Esophagus muscularis mucosa (tissue), 4 donors: ENCODE results near the gene RORC. TPM values are rescaled to one million over a fixed set of nuclear protein-coding genes. Genes with fewer than 3 reads are reported as not detected.
A peak's percentile ranks its signal among the peaks of the same experiment; 100 is the strongest.

Experiments
- DNase-seq: peaks from one replicate; pipeline ENCODE4 v3.0.0-alpha.2; 2017; ENCODE audit errors: extremely low spot score
- H3K27ac ChIP-seq, 4 donors: fragments of 200-600 bp; sonication (generic); replicated peaks in 1 of 4; 1 replicate in 3 of 4; 2 replicates in 1 of 4; pipeline ENCODE4 v1.5.1; 2016 to 2019; ENCODE audit warnings: mild to moderate bottlenecking in 1 of 4
- H3K27me3 ChIP-seq, 4 donors: fragments of 200-600 bp; sonication (generic); one replicate each; pipeline versions ENCODE4 v1.5.1 to v1.6.0; 2016 to 2019
- H3K36me3 ChIP-seq, 4 donors: fragments of 200-600 bp; sonication (generic); one replicate each; pipeline ENCODE4 v1.5.1; 2016 to 2019
- H3K4me1 ChIP-seq, 4 donors: fragments of 200-600 bp; sonication (generic); one replicate each; pipeline ENCODE4 v1.5.1; 2016 to 2019
- H3K4me3 ChIP-seq, 4 donors: fragments of 200-600 bp; sonication (generic); 1 replicate in 2 of 4; 2 replicates in 2 of 4; pipeline ENCODE4 v1.5.1; 2016 to 2019; ENCODE audit warnings: mild to moderate bottlenecking in 4 of 4, moderate library complexity in 1 of 4
- H3K9me3 ChIP-seq, 4 donors: fragments of 200-600 bp; sonication (generic); 1 replicate in 3 of 4; 2 replicates in 1 of 4; pipeline ENCODE4 v1.5.1; 2016 to 2019
- CTCF ChIP-seq, 3 experiments: fragments of 200-600 bp in 2 of 3; fragments of 450-650 bp in 1 of 3; sonication (generic) in 2 of 3; IDR thresholded peaks; one replicate each; pipeline ENCODE4 v1.5.1; 2017 to 2019; ENCODE audit warnings: antibody characterized with exemption in 3 of 3, mild to moderate bottlenecking in 2 of 3, moderate library complexity in 1 of 3
- EP300 ChIP-seq: sonication (generic); formaldehyde crosslinking; IDR thresholded peaks from one replicate; pipeline ENCODE4 v1.6.1; 2017; ENCODE audit warnings: antibody characterized with exemption
- POLR2A ChIP-seq: fragments of 450-650 bp; IDR thresholded peaks from one replicate; pipeline ENCODE4 v1.6.1; 2017; ENCODE audit warnings: antibody characterized with exemption, moderate library complexity, mild to moderate bottlenecking, low read depth
- POLR2AphosphoS5 ChIP-seq, 2 donors: sonication (generic); formaldehyde crosslinking; IDR thresholded peaks; one replicate each; pipeline ENCODE4 v1.6.1; 2017; ENCODE audit warnings: antibody characterized with exemption in 2 of 2
- WGBS: methylation state at CpG from one replicate; pipeline ENCODE4 v1.1.5; 2018; 5-methylcytosine and 5-hydroxymethylcytosine counted together
- intact Hi-C: fragments of 100-400 bp; cut with DNase I; formaldehyde crosslinking; loops from one replicate; pipeline ENCODE4 v1.15.1; 2023
- total RNA-seq, 4 donors: library from RNA; depleted of rRNA; stranded (reverse); fragments of >200 nt; gene quantifications; one replicate each; pipeline versions ENCODE4 v1.1.0 to v1.2.1, GENCODE V29; 2016

Gene RORC
- total RNA-seq, 4 donors from 2014 or later = 0.11 to 0.17 TPM; not detected in 2

DNA sequence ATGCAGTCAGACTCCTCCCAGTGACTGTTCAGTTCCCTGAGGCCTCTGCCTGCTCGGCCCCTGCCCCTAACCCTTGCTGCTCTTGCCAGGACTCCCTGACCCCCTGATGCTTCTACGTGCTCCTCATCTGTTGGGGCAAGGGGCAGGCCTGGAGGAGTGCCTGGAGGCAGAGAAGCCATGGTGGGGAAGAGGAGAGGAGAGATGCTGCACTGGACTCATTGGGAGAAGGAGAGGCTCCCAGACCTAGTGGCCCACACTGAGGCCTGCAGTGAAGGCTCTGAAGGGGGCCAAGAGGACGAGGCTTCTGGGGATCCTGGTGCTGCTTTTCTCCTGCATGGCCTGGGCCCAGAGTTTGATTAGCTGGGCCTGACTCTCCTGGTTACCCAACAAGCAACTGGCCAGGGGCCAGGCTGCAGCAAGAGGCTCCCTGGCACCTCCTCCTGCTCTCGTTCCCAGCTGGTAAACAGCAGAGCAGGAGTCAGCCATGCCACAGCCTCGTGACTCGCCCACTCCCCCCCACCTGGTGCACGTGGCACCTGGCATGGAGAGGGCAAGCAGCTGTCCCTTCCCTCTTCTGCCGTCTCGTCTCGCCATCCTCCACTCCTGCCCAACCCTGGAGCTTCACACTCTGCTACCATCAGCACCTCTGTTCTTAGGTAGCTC, 847 bp upstream of the RORC start:
- intact Hi-C loops = loop anchor here (10.0 kb wide), 1 partner anchor 68 kb away; the partner anchor contains the start of gene MRPL9
- Histone ChIP-seq H3K27ac (no peak overlapping the region), H3K27me3 (peaks cover 0 to 45% (median 5%) of the 10 kb centered on the region in 4 donors), H3K4me1 (peaks cover 13 to 27% (median 25%) of the 10 kb centered on the region in 4 donors), H3K9me3 (no peaks in the 10 kb centered on the region), H3K36me3 (no peaks in the 10 kb centered on the region), H3K4me3 (no peak overlapping the region)
- DNase-seq = no peak
- TF ChIP-seq POLR2A (no peak), POLR2AphosphoS5 (IDR thresholded peaks at IDR 0.05) (peak in 1 of 2 donors; percentile 15)
- 53% methylated on average over 10 of the region's 10 CpGs for WGBS

DNA sequence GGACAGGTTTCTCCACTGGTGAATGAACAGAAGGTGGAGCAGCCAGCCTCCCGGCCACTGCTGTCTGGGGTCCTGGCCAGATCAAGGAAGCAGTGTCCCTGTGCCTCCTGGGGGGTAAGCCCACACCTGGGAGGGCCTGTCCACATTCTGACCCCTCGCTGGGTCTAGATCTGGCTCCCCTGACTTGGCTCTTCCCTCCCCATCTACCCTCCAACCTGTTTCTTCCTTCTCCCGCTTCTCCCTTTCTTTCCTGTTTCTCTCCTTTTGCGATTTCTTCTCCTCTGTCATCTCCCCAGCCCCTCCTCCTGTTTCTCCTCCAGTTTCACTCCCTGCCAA, 378 bp downstream of the RORC start:
- Histone ChIP-seq H3K36me3 (no peaks in the 10 kb centered on the region), H3K4me1 (peaks cover 13 to 25% (median 21%) of the 10 kb centered on the region in 4 donors), H3K9me3 (no peaks in the 10 kb centered on the region), H3K4me3 (peak overlapping the region in 1 of 4 donors; percentile 20), H3K27ac (no peak overlapping the region), H3K27me3 (peaks cover 0 to 36% (median 3%) of the 10 kb centered on the region in 4 donors)
- intact Hi-C loops = loop anchor here (10.0 kb wide), 1 partner anchor 66 kb away; the partner anchor contains the start of gene MRPL9
- TF ChIP-seq POLR2AphosphoS5 (IDR thresholded peaks at IDR 0.05) (no peak), CTCF (IDR thresholded peaks at IDR 0.05) (no peak), EP300 (no peak), POLR2A (no peak)
- WGBS = 87% methylated on average over 4 of the region's 4 CpGs
- no peak for DNase-seq

- TF ChIP-seq CTCF (IDR thresholded peaks at IDR 0.05) = no peak
- TF ChIP-seq POLR2A = no peak
- no peak for TF ChIP-seq EP300
- no peak for TF ChIP-seq POLR2AphosphoS5 (IDR thresholded peaks at IDR 0.05)
- no peak overlapping the region for H3K4me3 ChIP-seq
- H3K27ac ChIP-seq = no peak overlapping the region
- no peak for DNase-seq
- WGBS = 35% methylated on average over 6 of the region's 6 CpGs
- intact Hi-C loops = loop anchor here (10.0 kb wide), 1 partner anchor 65 kb away; the partner anchor contains the start of gene MRPL9
- no peaks in the 10 kb centered on the region for H3K36me3 ChIP-seq
- H3K27me3 ChIP-seq = peaks cover 0 to 32% (median 0%) of the 10 kb centered on the region in 4 donors
- H3K4me1 ChIP-seq = peaks cover 13 to 25% (median 21%) of the 10 kb centered on the region in 4 donors
- H3K9me3 ChIP-seq = no peaks in the 10 kb centered on the region
Observed at GRCh38 chr1:151830055-151830454, 1.5 kb downstream of the RORC start.

GRCh38 chr1:151829352-151830046, 2.1 kb downstream of the RORC start:
- Histone ChIP-seq H3K4me1 (peaks cover 13 to 25% (median 21%) of the 10 kb centered on the region in 4 donors), H3K27ac (no peak overlapping the region), H3K9me3 (no peaks in the 10 kb centered on the region), H3K4me3 (no peak overlapping the region), H3K36me3 (no peaks in the 10 kb centered on the region), H3K27me3 (peaks cover 0 to 27% (median 0%) of the 10 kb centered on the region in 4 donors)
- no peak for DNase-seq
- TF ChIP-seq POLR2A (no peak), CTCF (IDR thresholded peaks at IDR 0.05) (no peak), EP300 (no peak), POLR2AphosphoS5 (IDR thresholded peaks at IDR 0.05) (no peak)
- 50% methylated on average over 4 of the region's 4 CpGs for WGBS
- intact Hi-C loops = loop anchor here (10.0 kb wide), 1 partner anchor 65 kb away; the partner anchor contains the start of gene MRPL9

DNA sequence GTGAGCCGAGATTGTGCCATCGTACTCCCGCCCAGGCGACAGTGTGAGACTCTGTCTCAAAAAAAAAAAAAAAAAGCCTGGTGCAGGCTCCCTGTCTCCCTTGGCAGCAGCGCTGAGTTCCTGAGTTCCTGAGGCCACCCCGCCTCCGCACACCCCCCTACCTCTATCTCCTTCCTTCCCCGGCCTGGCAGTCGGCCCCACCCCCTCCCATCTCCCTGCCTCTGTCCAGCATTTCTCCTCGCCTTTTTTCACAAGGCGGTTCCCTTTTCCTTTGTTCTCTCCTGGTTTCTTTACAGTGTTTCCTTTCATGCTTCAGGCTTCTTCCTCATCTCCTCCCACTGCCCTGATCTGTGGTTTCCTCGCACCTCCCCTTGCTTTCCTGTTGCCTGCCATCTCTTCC, 2.7 kb downstream of the RORC start:
- Histone ChIP-seq H3K27ac (no peak overlapping the region), H3K36me3 (no peaks in the 10 kb centered on the region), H3K27me3 (peaks cover 0 to 21% (median 0%) of the 10 kb centered on the region in 4 donors), H3K4me3 (no peak overlapping the region), H3K4me1 (peaks cover 13 to 25% (median 21%) of the 10 kb centered on the region in 4 donors), H3K9me3 (no peaks in the 10 kb centered on the region)
- DNase-seq = no peak
- intact Hi-C loops = no loop called here
- WGBS = 6% methylated on average over 12 of the region's 12 CpGs
- no peak for TF ChIP-seq EP300
- no peak for TF ChIP-seq POLR2A
- no peak for TF ChIP-seq CTCF (IDR thresholded peaks at IDR 0.05)
- no peak for TF ChIP-seq POLR2AphosphoS5 (IDR thresholded peaks at IDR 0.05)
